SIG-M5 treated with dmso at 0.1 percent for 504 hours (cell line): ENCODE results near the gene PTPRN2.

Experiments used
- DNase-seq: peaks from one replicate; lab custom pipeline; 2025; ENCODE audit not compliant: unreplicated experiment; lab: John Stamatoyannopoulos, UW

The PTPRN2 gene

DNA sequence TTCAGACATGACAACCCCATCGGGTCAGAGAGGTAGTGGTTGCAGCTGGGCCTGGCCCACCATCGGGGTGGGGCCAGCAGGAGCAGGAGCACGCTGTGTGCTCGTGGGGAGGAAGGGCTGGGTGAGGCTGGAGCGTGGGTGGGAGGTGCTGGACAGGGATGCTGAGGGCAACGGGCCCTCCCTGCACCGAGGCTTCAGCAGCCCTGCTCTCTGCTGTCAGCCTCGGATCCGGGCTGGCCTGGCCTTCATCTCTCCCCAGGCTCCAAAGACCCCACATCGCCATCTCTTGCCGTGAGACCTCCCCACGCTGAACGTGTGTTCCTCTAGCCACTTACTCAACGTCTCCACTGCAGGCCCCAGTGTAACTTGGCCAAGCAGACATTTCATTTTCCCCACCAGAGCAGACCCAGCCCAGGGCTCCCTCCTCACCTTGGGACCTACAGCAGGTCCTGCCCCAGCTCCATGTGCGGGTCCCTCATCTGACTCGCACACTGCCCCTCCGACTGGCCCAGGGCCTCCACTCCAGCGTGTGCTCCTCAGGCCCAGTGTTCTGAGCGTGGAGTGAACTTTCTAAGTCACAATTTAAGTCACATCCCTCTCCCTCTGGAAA is 788.4 kb downstream of the PTPRN2 start:
- no peak for DNase-seq

GRCh38 chr7:157797361-157797760 is 790.3 kb downstream of the PTPRN2 start:
- DNase-seq: no peak

DNA sequence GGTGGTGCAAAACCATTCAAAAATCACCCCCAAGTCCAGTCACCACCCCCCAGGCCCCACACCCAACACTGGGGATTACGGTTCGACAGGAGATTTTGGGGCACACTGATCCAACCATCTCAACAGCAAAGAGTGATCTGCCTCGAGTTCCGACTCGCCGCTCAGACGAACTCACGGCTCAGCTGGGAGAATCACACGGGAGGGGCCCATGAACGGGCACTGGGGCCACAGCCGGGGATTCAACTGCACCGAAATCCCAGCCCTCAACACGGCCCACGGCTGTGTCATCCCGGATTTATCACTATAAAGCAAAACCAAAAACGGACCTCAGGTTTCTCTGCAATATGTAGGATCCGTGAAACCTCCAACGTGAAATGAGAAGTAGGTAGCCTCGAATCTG is 790.8 kb downstream of the PTPRN2 start:
- no peak for DNase-seq

DNA sequence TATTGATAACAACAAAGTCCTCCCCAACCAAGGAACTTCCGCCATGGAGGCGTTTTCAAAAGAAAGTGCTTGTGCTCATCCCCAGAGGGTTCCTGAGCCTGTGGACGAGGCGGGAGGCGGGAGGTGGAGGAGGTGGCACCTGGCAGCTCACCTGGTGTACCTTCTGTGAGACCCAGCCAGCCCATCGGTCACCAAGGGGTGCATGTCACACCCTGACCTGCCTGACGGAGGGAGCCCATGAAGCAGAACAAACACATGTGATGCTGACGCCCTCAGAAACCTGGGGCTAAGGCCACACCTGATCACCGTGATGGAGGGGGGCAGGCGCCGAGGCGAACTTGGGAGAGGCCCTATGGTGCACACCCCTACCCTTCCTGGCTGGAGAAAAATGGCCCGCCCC is 792.0 kb downstream of the PTPRN2 start:
- no peak for DNase-seq

GRCh38 chr7:157795199-157795598 is 792.4 kb downstream of the PTPRN2 start:
- no peak for DNase-seq

GRCh38 chr7:157794746-157795065 is 792.9 kb downstream of the PTPRN2 start:
- DNase-seq: no peak

GRCh38 chr7:157793973-157794745 is 793.5 kb downstream of the PTPRN2 start:
- DNase-seq: no peak

- no peak for DNase-seq
Observed at GRCh38 chr7:157793087-157793353, 794.6 kb downstream of the PTPRN2 start.

GRCh38 chr7:157792241-157793086 is 795.2 kb downstream of the PTPRN2 start:
- DNase-seq: no peak

- DNase-seq: no peak
Observed at GRCh38 chr7:157791666-157792065, 796.0 kb downstream of the PTPRN2 start.

- DNase-seq: no peak
Observed at GRCh38 chr7:157791261-157791660, 796.4 kb downstream of the PTPRN2 start.

DNA sequence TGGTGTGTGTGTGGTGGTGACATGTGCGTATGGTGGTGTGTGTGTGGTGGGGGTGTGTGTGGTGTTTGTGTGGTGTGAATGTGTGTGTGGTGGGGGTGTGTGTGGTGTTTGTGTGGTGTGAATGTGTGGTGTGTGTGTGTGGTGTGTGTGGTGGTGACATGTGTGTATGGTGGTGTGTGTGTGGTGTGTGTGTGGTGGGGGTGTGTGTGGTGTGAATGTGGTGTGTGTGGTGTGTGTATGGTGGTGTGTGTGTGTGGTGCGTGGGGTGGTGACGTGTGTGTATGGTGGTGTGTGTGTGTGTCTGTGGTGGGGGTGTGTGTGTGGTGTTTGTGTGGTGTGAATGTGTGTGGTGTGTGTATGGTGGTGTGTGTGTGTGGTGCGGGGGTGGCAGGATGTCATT is 797.7 kb downstream of the PTPRN2 start:
- no peak for DNase-seq

- no peak for DNase-seq
Observed at GRCh38 chr7:157789094-157789493, 798.5 kb downstream of the PTPRN2 start.

DNA sequence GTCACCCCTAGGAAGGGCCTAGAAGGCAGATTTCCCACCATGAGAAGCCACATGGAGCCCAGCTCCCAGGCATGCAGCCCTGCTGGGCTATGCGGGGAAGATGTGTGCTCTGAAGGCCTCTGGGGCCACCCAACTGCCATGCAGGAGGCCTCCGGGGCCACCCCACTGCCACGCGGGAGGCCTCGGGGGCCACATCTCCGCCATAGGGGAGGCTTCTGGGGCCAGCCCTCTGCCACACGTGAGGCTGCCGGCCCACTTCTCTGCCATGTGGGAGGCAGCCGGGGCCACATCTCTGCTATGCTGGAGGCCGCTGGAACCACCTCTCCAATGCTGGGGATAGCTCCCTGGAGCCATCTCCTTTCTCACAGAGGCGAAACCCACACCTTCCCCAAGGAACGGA is 799.0 kb downstream of the PTPRN2 start:
- no peak for DNase-seq

- DNase-seq: no peak
Observed at GRCh38 chr7:157787275-157787701, 800.3 kb downstream of the PTPRN2 start.

GRCh38 chr7:157786375-157787274 is 801.0 kb downstream of the PTPRN2 start:
- DNase-seq: no peak

- DNase-seq: no peak
Observed at GRCh38 chr7:157785486-157786186, 802.0 kb downstream of the PTPRN2 start.

- no peak for DNase-seq
Observed at GRCh38 chr7:157784979-157785441, 802.6 kb downstream of the PTPRN2 start.

DNA sequence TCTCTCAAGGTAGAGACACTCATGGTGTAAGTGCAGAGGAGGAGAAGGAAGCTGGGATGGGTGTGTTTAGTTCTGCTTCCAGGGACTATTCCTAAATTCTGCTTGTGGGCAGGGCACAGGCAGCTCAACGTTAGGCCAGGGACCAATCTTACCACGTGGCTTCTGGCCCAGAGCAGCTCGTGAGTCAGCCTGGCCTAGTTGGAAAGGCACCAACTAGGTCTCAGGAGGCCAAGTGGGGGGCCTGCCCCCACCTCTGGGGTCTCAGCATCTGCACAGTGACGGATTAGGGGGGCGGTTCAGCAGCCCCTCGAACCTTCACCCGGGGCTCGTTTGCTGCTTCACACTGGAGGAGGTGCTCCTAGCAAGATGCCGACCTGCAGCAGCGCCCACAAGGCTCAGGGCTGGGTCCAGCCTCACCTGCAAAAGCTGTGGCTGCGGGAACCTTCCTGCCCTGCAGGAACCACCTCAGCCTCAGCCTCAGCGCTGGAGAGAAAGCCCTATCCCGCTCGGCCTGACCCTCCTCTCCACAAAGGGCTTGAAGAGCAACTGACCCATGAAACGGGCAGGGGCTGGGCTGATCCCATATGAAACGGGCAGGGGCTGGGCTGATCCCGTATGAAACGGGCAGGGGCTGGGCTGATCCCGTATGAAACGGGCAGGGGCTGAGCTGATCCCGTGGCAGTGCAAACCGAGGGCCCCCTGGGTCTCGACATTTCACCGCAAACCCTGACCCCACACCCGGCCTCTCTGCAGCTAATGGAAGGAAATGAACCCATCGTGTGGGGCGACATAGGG is 803.4 kb downstream of the PTPRN2 start:
- no peak for DNase-seq

- no peak for DNase-seq
Observed at GRCh38 chr7:157782041-157782440, 805.6 kb downstream of the PTPRN2 start.
